ENCODE results near the gene OR10H4.
"Not testable (repeated sequence)": the region's sequence is repeated elsewhere in the genome, so short reads cannot be mapped to it uniquely, and the experiment has no call there.

OR10H4 gene

GRCh38 chr19:15945301-15945700 is 3.5 kb upstream of the OR10H4 start:
- DNase-seq, result no peak

GRCh38 chr19:15954820-15955219 is 6.0 kb downstream of the OR10H4 start:
- no peak for DNase-seq

DNA sequence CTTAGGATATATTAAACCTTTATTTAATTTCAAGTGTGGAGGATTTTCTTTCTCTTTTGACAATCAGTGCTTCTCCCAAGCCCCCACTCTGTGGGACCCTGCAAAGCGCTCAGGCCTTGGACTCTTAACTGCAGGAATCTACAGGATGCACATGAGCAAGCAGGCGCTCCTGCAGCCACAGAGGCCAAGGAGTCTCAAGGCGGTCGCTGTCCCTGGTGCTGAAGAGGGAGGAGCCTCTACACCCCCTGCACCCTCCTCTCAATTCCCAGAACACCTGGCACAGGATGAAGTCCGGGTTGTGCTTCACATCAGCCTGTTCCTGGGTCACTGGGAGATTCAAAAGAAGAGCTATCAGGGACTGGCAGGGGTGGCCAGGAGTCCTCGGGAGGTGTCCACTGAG is 13.5 kb downstream of the OR10H4 start:
- DNase-seq, result no peak

GRCh38 chr19:15964231-15964630 is 15.4 kb downstream of the OR10H4 start:
- DNase-seq, result no peak

DNA sequence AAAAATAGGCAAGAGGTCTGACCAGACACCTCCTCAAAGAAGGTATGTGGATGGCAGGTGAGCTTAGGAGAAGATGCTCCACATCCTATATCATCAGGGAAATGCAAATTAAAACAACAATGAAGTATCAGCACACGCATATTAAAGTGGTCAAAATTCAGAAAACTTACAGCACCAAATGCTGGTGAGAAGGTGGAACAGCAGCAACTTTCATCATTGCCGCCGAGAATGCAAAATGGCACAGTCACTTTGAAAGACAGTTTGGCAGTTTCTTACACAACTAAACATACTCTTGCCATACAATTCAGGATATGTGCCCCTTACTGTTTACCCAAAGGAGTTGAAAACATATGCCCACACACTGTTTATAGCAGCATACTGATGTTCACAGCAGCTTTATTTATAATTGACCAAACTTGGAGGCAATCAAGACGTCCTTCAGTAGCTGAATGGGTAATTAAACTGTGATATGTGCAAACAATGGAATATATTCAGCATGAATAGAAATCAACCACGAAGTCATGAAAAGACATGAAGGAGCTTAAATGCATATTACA is 22.5 kb downstream of the OR10H4 start:
- no peak for DNase-seq

- DNase-seq, result not testable (repeated sequence)
These were observed 23.2 kb downstream of the OR10H4 start for GRCh38 chr19:15972043-15972442.

DNA sequence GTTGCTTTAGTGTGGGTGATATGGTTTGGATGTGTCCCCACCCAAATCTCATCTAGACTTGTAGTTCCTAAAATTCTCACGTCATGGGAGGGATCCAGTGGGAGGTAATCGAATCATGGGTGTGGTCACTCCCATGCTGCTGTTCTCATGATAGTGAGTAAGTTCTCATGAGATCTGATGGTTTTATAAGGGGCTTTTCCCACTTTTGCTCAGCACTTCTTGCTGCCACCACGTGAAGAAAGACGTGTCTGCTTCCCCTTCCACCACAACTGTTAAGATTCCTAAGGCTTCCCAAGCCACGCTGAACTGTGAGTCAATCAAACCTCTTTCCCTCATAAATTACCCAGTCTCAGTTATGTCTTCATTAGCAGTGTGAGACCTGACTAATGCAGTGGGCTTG is 26.0 kb downstream of the OR10H4 start:
- DNase-seq, result no peak

DNA sequence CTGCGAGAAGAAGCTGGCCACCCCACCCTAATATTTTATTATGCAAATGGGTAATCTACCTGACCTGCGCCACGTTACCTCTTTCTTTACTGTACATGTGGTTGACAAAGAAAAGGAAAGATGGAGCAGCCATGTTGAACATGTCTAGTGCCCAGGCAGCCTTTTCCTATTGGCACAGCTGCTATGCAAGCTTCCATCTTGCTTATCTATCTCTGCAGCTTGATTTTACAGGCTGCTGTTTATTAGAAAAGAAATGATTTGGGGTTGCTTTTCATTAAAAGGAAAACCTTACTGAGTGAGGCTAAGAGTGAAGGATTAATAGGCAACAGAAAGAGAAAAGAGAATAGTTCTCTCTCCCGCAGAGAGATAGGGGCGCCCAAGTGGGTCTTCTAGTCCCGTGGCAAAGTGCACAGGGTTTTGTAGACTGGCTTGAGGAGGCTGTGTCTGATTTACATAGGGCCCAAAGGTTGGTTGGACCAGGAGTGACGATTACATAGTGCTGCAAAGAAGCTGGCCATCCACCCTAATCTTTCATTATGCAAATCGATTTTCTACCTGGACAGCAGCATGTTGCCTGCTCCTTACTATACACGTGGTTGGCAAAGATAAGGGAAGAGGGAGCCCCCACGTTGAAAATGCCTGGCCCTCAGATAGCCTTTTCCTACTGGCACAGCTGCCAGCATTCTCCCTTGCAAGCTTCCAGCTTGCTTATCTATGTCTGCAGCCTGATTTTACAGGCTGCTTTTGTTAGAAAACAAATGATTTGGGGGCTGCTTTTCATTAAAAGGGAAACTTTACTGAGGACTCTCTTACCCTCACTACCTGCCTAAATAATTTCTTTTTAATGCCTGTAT is 28.3 kb downstream of the OR10H4 start:
- no peak for DNase-seq

DNA sequence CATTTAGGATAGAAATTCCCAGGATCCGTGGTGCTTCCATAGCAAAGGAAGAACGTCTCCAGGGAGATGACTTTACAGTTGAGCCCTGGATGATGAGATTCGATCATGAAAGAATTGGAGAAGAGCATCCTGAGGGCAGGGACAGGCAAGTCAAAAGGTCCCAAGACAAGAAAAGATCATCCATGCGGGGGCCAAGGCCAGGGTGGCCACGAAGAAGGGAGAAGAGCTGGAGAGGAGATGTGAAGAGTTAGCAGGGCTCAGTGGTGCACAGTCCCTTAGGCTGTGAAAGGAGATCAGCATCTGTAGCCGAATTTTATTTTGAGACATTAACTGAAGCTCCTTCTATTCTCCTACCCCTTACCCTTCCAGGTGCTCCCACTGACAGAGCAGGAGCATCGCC is 28.9 kb downstream of the OR10H4 start:
- no peak for DNase-seq

DNA sequence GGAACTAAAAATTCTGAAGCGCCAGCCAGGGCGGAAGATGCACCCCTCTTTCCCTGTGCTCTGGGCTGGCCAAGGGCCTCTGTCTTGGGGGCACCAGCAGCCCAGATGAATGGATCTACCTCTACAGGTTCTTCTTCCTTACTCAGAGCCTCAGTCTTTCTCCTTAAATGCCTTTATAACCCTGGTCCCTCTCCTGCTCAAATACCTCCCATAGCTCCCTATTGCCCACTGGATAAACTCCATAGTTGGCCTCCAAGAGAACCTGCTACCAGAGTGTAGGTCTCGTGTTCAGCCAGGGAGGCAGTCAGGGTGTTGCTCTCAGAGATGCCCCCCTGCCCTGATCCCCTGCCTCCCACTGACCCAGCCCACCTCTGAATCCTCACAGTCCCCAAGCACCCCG is 30.5 kb downstream of the OR10H4 start:
- no peak for DNase-seq

GRCh38 chr19:15985831-15986230 is 37.0 kb downstream of the OR10H4 start:
- DNase-seq, result not testable (repeated sequence)

GRCh38 chr19:15986701-15987100 is 37.9 kb downstream of the OR10H4 start:
- DNase-seq, result no peak

DNA sequence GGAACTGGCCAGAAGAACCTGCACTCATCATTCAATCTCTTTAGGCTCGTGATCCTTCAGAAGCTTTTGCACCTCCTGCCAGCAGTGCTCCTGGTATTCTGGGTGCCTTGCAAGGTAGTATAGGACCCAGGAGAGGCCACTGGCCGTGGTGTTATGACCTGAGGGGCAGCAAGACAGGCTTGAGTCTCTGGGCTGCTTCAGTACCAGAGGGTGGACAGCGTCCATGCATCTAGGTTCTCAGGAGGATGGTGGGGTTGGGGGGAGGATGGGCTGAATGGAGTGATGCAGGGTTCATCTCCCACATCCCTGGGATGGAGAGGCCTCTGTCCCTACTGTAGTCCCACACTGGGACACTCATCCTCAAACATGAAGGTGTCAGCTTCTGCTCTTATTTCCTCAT is 41.1 kb downstream of the OR10H4 start:
- DNase-seq, result no peak

GRCh38 chr19:15991602-15992001 is 42.8 kb downstream of the OR10H4 start:
- no peak for DNase-seq

- no peak for DNase-seq
These were observed 43.2 kb downstream of the OR10H4 start for GRCh38 chr19:15992014-15992413.

- DNase-seq, result no peak
These were observed 46.7 kb downstream of the OR10H4 start for GRCh38 chr19:15995536-15995935.

DNA sequence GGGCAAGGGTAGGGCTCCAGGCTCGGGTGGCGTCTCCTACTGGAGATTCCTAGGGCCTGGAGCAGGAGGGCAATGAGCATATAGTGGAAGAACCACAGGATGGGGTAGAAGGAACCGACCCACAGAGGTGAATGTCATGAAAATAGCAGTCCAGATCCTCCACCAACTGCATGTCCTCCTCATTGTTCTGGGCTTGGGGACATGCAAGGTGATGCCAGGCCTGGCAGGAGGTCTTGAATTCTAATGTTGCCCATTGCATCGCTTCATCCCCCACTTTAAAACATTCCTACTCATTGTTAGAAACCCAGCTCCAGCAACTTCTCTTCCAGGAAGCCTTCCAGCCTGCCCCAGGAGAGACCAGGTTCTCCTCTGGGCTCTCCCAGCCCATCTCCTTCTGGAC is 49.4 kb downstream of the OR10H4 start:
- DNase-seq, result no peak

All from activated effector memory CD4-positive, alpha-beta T cell treated with Interleukin-2 at 50 U/mL for 16 hours (primary cell).